Muscle layer of duodenum (tissue), 2 donors: ENCODE results near the gene WDR27.

ENCODE experiments used
- H3K27ac ChIP-seq: one replicate; pipeline ENCODE4 v1.7.0; 2013; ENCODE audit warnings: mild to moderate bottlenecking, low read length
- H3K27me3 ChIP-seq: one replicate; pipeline ENCODE4 v1.7.0; 2013; ENCODE audit warnings: low read depth, mild to moderate bottlenecking, control low read depth, low read length
- H3K36me3 ChIP-seq, 2 donors: one replicate each; pipeline ENCODE4 v1.7.0; 2013; ENCODE audit warnings: low read length in 2 of 2, control low read depth in 1 of 2, mild to moderate bottlenecking in 1 of 2; ENCODE audit not compliant: insufficient read depth in 2 of 2, control insufficient read depth in 1 of 2
- H3K4me1 ChIP-seq, 2 donors: one replicate each; pipeline ENCODE4 v1.7.0; 2013; ENCODE audit warnings: low read length in 2 of 2, mild to moderate bottlenecking in 2 of 2, control low read depth in 1 of 2, moderate library complexity in 1 of 2; ENCODE audit not compliant: insufficient read depth in 2 of 2, control insufficient read depth in 1 of 2
- H3K4me3 ChIP-seq, 2 donors: one replicate each; pipeline ENCODE4 v1.7.0; 2013; ENCODE audit warnings: low read length in 2 of 2, low read depth in 1 of 2, mild to moderate bottlenecking in 1 of 2
- H3K9me3 ChIP-seq, 2 donors: one replicate each; pipeline ENCODE4 v1.7.0; 2013; ENCODE audit warnings: low read length in 2 of 2, control low read depth in 1 of 2, mild to moderate bottlenecking in 1 of 2; ENCODE audit not compliant: control insufficient read depth in 1 of 2
- donor health status: healthy.

The WDR27 gene

DNA sequence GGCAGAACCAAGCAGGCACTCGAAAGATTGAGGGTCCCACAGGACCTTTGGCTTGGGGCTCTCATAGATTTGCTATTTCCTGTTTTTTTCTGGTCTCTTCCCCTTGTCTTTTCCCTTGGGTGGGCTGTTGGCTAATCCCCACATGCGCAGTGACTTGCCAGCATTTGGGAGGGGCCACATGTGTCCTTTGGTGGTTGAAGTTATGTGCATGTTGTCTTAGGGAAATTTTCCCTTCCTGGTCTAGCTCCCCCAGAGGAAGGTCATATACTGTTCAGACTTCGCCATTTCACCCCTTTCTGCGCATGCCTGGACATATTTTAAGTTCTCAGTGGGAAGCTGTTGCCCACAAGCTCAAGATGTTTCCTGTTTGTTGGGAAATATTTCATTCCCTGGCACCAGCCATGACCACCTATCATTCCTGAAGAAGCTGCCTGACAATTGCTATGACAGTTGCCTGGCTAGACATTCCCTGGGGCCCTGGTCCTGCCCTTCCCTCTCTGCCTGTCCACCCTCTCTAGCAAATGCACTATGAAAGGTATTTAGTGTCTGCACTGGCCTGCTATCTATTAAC is 292.0 kb downstream of the WDR27 start:
- no peaks in the 10 kb centered on the region for H3K36me3 ChIP-seq
- H3K4me1 ChIP-seq = no peaks in the 10 kb centered on the region
- no peaks in the 10 kb centered on the region for H3K27me3 ChIP-seq
- no peak overlapping the region for H3K27ac ChIP-seq
- H3K4me3 ChIP-seq = no peak overlapping the region
- peaks cover 3 to 5% of the 10 kb centered on the region in 2 donors for H3K9me3 ChIP-seq

DNA sequence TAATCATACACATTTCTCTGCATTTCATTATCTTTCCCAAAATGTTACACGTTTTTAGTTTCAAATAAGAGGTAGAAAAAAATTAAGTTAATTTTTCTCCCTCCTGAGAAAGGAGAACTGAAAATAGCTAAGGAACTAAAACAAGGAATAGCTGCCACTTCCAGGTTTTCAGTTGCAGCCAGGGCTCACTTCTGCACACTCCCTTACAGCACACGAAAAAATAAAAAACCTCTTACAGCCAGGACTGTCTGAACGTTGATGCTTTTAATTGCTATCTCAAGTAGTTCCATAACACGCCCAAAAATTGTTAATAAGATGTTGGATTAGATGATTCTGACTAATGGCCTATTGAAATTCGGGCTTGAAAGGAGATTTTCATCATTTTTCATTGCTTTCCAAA is 294.5 kb downstream of the WDR27 start:
- no peaks in the 10 kb centered on the region for H3K36me3 ChIP-seq
- no peak overlapping the region for H3K4me3 ChIP-seq
- H3K4me1 ChIP-seq = no peaks in the 10 kb centered on the region
- no peaks in the 10 kb centered on the region for H3K9me3 ChIP-seq
- H3K27me3 ChIP-seq = no peaks in the 10 kb centered on the region
- no peak overlapping the region for H3K27ac ChIP-seq
